HG03571 (cell line): ENCODE measurements around the gene ARL8A.
"Not testable (repeated sequence)": the region's sequence is repeated elsewhere in the genome, so short reads cannot be mapped to it uniquely, and the experiment has no call there.

ENCODE experiments used
- ATAC-seq: cut with Tn5 transposase; IDR thresholded peaks from one replicate; pipeline ENCODE4 v1.9.1; 2021; ENCODE audit not compliant: unreplicated experiment

Gene ARL8A

DNA sequence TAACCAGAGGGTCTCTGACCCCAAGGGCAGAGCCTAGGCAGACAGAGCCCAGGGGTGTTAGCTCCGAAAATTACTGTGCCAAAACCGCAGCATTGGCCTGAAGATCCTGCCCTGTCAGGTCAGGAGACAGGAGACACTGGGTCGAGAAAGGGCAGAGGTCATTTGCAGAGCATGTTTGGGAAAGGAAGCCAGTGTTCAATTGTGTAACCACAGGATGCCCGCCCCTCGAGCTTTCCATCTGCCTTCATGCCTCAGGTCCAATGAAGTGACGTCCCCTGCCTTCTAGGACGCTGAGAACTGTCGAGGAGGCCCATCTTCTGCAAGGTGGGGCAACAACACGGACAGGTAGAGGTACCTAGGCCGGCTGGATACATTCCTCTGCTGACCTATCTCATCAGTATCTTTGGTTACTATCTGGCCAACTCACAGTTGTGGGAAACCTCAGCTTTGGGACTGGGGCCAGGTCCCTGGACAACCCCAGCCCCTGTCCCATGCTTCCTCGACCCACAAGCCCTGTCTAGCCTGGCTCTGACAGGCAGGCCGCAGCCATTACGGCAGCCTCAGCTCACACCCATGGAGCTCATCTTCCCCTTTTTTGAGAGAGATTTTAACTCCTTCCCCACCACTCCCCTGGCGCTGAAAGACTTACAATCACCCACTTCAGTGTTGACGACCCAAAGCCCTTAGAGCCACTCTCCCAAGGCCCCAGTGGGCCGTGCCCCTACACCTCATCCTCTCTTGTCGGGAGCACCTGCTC is 1.3 kb downstream of the ARL8A start:
- ATAC-seq, result peak; percentile 22

DNA sequence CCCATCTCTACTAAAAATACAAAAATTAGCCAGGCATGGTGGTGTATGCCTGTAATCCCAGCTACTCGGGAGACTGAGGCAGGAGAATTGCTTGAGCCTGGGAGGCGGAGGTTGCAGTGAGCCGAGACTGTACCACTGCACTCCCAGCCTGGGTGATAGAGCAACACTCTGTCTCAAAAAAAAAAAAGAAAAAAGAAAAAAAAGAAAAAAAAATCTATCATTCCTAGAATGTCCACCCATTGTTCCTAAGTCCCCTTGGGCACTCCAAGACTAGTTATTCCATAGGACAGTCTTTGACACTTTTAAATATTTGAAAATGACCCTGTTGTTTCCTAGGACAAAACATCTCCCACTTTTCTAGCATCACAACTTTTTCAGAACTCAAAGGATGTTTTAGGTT is 3.1 kb downstream of the ARL8A start:
- not testable (repeated sequence) for ATAC-seq

DNA sequence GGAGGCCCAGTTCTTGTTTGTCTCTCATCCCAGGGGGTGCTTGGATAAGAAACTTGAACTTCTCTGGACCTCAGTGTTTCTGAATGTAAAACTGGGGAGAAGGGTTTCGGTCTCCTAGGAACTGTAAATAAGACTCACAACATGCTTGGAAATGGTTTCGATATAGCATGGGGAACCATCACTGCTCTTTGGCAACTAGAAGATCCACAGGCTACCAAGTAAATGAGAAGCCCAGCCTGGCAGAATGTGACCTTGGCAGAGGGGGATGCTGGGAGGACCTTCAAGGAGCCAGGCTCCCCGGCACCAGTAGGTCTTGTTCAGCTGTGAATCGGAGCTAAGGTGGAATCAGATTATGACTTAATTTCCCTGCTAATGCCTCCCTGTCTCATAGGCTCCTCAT is 3.7 kb downstream of the ARL8A start:
- no peak for ATAC-seq

DNA sequence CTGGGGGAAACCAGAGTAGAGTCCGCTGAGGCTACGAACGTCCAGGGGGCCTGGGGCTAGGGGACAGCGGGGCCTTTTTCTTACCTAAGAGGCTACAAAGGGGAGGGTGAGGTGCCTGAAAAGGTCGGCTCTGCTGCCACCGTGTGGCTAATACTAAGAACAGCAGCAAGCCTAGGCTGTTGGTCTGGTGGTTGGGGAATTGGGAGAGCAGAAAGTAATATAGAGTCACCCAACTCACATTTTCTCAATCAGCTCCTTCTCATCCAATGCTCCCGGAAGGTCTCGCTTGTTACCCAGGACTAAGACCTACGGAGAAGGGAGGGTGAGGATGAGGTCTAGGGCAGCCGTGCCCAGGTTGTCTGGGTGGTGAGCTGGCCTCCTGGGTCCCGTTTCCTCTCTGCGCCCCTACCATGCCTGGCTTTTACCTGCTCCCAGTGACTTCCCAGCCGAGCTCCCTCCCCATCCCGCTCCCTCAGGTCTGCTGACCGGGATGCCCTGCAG is 9.3 kb downstream of the ARL8A start:
- peak; percentile 65 for ATAC-seq

DNA sequence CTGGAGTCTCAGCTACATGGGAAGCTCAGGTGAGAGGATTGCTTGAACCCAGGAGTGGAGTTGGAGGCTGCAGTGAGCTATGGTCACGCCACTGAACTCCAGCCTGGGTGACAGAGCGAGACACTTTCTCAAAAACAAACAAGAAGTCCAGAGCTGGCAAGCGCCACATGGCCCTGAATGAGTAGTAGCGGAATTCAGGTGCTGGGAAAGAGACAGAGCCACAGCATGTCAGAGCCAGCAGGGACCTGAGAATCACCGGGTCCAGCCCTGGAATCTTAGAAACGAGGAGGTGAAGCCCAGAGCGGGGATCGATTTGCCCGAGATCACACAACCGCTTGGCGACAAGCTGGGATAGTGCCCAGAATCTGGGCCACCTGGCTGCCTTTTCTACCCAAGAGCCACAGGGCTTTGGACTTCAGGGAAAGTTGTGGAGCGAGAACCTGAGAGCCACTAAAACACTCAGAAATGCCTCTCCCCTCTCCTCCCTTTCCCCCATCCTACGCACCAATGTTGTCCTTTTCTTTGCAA is 9.8 kb downstream of the ARL8A start:
- no peak for ATAC-seq

DNA sequence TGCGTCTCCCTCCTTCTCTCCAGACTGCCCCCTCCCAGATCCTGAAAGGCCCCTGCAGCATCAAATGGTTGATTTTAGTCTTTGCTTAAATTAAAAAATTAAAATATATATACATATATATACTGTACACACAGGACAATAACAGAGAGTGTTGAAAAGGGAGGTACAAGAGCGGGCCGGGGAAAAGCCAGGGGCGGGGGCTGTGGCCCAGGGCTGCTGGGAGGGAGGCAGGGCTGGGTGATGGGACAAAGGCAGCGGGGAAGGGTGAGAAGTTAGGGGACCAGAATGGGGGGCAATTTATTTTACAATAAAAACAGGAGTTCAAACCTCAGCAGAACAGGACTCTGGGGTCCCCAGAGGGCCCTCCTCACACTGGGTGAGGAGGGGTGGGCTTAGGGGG is 10.5 kb downstream of the ARL8A start:
- ATAC-seq, result no peak

DNA sequence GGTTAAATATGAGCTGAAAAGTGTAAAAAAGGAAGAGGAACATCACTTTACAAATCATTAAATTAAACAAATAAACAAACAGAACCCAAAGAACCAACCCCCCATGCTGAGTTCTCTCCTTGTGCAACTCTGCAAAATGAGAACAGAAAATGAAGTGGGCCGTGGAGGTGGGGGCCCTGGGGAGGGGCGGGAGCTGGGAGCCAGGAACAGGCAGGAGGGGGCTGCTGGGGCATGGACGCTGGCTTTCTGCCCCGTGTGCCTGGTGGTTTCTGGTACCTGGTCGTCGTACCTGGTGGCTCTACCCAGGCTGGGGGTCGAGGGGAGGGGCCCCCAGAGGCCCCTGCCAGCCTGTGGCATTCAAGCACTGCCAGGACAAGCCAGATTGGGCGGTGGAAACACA is 11.0 kb downstream of the ARL8A start:
- ATAC-seq, result no peak

DNA sequence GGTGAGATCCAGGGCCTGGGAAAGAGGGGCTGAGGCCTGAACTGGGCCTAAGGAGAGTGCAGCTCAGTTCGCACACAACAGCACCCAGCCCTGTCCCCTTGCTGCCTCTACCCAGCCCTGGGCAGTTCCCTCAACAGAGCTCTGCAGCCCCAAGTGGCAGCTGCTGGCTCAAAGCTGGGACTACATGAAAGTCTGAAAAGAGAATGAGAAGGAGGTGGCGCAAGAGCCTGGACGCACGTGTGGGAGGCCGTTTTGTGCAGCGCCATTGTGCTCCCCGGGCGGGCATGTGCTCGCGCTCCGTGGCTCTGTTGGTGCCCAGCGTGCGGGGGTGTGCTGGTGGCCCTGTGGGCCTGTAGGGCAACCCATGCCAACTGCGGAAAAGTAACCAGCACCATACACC is 11.5 kb downstream of the ARL8A start:
- no peak for ATAC-seq

DNA sequence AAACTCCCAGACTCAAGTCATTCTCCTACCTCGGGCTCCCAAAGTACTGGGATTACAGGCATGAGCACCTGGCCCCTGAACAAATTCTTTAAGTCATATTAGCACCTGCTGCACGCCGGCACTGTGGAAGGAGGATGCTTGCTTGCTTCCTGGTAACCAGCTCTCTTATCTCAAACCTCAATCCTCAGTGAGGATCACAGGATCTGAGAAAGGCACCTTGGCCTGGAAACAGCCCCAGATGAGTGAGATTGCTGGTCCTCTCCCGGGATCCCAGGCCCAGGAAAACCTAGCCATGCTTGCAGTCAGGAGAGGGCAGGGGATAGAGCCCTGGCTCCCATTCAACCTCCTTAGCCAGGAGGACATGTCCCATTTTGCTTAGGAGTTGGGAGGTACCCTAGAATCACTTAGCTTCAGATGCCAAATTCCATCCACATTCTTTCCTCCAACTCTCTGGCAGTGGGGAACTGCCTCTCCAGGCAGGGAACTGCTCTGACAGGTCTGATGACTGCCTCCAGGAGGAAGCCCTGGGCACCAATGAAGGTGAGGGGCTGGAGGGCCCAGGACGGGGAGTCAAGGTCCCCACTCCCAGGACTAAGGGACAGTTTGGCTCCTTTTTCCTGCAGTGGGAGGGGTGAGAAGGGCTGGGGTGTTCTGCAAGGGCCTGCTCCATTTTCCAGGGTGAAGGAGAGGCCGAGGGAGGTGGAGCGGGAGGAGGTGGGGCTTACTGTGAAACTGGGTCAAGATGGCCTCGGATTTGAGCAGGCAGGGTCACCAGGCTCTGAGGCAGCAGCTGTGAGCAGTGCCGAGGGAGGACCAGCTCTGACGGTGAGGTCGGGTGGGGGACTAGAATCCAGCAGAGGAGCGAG is 12.3 kb downstream of the ARL8A start:
- no peak for ATAC-seq

DNA sequence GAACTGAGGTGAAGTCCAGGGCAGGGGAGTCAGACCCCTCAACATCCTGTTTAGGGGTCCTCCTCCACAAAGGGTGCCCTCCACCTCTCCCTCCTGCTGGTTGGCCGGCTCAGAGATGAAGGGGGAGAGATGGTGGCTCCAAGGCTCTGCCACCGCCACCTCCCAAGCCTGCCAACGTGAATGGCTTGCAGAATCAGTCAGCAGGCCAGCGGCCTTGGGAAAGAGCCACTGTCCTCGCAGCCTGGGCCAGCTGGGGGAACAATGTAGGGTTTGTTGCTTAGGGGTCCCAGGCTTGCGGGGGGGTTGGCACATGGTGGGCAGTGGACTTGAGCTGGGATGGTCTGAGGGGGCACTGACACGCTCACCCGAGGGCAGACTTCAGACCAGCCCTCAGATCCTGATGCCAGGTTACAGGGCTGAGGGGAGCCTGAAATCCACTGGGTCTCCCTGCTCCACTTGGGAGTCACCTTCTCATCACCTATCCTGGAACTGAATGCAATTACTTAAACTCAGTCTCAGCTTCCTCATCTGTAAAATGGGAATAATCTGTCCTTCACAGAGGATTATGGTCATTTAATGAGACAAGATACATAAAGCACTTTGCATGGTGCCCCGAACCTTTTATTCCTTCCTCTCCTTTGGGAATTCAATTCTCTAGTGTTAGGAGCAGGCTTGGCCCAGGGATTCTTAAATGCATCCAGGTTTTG is 13.6 kb downstream of the ARL8A start:
- no peak for ATAC-seq

DNA sequence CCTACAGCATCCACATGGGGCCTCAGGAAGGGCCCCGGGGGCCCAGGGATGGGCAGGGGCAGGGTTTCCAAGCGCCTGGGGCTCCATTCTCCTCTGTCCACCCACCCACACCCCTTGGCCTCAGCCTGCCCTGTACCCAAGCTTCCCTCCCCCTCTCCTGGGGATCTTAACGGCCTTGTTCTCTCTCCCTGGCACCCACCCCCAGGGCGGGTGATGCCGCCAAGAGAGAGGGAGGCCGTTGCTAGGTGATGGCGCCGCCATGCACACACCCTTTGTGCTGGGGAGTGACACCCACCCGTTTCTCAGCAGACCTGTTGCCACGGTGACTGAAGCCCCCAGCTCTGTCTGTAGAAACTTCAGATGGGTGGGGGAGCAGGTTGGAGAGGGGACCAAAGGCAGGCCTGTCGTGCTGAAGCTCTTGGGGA is 14.2 kb downstream of the ARL8A start:
- ATAC-seq, result no peak

DNA sequence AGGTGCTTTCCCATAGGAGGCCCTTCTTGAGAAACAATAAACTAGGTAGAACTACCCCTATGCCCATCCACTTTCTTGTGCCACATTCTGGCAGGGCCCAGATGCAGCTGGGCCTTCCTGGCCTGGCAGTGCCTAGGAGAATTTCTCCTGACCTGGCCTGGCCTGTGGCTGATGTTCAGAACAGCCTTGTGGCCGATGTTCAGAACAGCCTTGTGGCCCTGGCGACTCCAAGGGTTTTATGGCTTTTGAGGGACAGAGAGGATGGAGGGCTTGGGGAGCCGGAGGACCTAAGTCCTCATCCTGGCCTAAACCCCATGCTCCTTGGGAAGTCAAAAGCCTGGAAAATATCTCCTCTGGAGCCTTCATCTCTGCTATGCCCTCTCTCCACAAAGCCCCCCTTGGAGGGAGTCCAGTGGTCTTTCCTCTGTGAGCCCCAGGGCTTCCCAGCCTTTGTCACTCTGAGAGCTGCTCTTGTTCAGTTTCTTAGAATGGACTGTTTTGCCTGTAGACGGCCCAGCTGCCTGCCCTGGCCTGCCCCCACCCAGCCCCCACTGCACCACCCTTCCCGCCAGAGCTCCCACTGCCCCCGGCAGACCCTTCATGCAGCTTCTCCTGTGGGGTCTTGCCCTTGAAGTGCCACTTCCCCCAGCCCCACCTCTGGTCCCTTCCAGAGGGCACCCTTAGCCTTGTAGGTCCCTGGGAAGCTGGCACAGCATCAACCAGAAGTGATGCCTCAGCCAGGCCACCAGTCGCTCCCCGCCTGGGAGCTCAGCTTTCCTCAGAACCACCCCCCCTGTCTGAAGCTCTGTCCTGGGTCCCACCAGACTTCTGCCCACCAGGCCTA is 14.9 kb downstream of the ARL8A start:
- ATAC-seq, result no peak

DNA sequence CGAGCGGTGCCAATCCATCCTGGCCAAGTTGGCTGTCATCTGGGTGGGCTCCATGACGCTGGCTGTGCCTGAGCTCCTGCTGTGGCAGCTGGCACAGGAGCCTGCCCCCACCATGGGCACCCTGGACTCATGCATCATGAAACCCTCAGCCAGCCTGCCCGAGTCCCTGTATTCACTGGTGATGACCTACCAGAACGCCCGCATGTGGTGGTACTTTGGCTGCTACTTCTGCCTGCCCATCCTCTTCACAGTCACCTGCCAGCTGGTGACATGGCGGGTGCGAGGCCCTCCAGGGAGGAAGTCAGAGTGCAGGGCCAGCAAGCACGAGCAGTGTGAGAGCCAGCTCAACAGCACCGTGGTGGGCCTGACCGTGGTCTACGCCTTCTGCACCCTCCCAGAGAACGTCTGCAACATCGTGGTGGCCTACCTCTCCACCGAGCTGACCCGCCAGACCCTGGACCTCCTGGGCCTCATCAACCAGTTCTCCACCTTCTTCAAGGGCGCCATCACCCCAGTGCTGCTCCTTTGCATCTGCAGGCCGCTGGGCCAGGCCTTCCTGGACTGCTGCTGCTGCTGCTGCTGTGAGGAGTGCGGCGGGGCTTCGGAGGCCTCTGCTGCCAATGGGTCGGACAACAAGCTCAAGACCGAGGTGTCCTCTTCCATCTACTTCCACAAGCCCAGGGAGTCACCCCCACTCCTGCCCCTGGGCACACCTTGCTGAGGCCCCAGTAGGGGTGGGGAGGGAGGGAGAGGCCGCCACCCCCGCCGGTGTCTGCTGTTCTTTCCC is 16.5 kb downstream of the ARL8A start:
- ATAC-seq, result no peak

DNA sequence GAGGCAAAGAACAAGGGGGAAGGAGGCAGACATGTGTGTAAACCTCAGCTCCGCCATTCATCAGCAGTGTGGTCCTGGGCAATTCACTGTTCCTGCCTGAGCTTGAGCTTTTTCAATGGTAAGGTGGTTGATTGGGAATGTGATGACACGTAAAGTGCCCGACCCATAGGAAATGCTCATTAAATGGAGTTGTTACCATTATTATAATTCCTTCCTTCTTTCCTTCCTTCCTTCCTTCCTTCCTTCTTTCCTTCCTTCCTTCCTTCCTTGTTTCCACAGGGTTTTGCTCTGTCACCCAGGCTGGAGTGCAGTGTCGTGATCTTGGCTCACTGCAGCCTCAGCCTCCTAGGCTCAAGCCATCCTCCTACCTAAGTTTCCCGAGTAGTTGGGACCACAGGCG is 17.5 kb downstream of the ARL8A start:
- ATAC-seq, result no peak

DNA sequence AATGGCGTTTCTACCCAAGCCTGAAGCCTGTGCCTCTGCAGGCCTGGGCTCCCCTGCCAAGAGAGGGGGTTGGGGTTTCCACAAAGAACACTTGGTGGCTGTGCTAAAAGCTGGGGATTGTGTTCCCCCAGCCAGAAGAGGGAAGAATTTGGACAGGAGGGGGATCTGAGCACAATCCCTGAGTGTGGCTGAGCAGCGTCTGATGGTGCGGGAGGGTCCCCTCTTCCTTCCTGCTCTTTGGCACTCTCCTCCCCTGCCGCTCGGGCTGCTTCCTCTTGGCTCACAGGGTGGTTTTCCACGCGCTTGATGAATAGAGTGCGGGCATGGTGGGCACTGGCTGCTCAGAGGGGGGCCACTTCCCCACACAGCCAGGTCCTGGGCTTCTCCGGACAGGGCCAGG is 18.1 kb downstream of the ARL8A start:
- ATAC-seq, result no peak

DNA sequence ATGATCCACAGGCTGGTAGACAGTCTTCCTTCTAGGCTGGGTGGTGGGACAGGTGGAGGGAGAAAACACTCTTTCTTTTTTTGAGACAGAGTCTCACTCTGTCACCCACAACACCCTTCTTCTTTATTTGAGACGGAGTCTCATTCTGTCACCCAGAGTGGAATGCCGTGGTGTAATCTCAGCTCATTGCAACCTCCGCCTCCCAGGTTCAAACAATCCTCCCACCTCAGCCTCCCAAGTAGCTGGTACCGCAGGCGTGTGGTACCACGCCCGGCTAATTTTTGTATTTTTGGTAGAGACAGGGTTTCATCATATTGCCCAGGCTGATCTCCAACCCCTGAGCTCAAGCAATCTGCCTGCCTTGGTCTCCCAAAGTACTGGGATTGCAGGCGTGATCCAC is 18.9 kb downstream of the ARL8A start:
- no peak for ATAC-seq

DNA sequence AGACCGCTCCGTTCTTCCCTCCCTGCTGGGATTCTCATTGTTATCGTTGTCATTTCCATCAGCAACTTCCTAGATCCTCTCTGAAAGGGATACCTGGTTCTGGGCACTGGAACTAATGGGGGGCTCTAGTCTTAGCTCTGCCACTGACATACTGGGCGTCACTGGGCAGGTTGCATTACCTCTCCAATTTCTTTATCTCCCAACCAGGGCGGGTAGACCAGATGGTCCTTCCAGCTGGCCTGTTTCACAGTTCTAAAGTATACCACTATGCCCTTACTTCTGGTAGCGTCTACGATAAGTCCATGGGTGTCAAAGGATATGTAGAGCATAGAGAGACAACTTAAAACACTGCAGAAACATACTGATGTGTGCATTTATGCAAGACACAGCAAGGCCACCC is 20.4 kb downstream of the ARL8A start:
- ATAC-seq, result no peak

DNA sequence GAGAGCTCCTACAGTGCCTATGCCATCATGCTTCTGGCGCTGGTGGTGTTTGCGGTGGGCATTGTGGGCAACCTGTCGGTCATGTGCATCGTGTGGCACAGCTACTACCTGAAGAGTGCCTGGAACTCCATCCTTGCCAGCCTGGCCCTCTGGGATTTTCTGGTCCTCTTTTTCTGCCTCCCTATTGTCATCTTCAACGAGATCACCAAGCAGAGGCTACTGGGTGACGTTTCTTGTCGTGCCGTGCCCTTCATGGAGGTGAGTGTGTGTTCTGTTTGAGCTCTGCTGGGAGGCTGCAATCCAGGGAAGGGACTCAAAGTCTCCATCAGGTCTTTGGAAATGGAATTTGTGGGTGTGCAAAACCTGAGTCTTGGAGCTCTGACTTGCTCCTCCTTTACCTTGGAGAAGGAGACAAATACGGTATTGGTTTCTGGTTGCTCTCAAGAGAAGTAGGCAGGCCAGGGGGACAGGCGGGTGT is 21.2 kb downstream of the ARL8A start:
- no peak for ATAC-seq

DNA sequence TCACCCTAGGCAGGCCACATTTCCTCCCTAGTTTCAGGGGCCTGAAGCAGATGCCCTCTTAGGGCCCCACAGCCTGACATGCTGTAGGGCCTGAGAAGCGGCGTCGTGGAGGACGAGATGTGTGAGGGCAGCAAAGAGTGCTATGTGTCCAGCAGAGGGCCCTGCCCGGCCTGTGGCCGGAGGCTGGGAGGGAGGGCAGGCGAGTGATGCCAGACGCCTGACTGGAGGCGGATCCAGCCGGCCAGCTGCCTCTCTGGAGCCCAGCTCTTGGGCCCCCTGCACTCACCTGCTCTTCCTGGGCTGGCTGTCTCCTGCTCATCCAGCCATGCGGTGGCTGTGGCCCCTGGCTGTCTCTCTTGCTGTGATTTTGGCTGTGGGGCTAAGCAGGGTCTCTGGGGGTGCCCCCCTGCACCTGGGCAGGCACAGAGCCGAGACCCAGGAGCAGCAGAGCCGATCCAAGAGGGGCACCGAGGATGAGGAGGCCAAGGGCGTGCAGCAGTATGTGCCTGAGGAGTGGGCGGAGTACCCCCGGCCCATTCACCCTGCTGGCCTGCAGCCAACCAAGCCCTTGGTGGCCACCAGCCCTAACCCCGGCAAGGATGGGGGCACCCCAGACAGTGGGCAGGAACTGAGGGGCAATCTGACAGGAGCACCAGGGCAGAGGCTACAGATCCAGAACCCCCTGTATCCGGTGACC is 21.8 kb downstream of the ARL8A start, which contains the start of gene GPR37L1:
Gene GPR37L1 (plus strand): TSS at position 279 of the 697 bp plus-strand sequence. CDS start 47 bp downstream, at position 326.
- no peak for ATAC-seq
